K562 (cell line): Measurements from ENCODE around the gene EAF1. TPM values are rescaled to one million over a fixed set of nuclear protein-coding genes. Genes with fewer than 3 reads are reported as not detected.

Experiments used
- ATAC-seq: fragments of 200-7000 bp; cut with Tn5 transposase; 3 replicates; pipeline ENCODE4 v1.9.1; 2020; ENCODE audit warnings: moderate library complexity
- BruUV-seq: library from RNA; stranded (reverse); fragments of 400-500 nt; replicated peaks from 2 replicates; lab custom pipeline; 2021; lab: Mats Ljungman, UMichigan
- CTCF ChIA-PET: fragments of 300-600 bp; formaldehyde crosslinking; extraction: SDS; loops from one replicate; lab custom pipeline; 2021; ENCODE audit warnings: low intra/inter-chr PET ratio; lab: Yijun Ruan, JAX
- POLR2A ChIA-PET: fragments of 300-600, 350-650 bp; sonication (Branson Sonifier 250); formaldehyde crosslinking; extraction: SDS; loops from one replicate; lab custom pipeline; 2021; ENCODE audit warnings: antibody characterized with exemption, inconsistent platforms; lab: Yijun Ruan, JAX
- DNase-seq, 4 experiments: peaks; one replicate each; pipeline versions ENCODE4 v3.0.0 to v3.0.0-alpha.2; 2011 to 2018; ENCODE audit warnings: low spot score in 3 of 4, mixed read lengths in 3 of 4; ENCODE audit errors: extremely low read depth in 1 of 4
- FAIRE-seq: peaks from 2 replicates; lab custom pipeline; 2011; peaks lifted over from hg19 to GRCh38; lab: Jason Lieb, UNC
- H2AFZ ChIP-seq: 2 replicates; pipeline ENCODE4 v1.6.0; 2011; ENCODE audit warnings: low read depth, low read length, control low read depth, inconsistent platforms
- H3K27ac ChIP-seq: fragments of 200-600 bp; 3 replicates; pipeline ENCODE4 v1.8.0; 2011; ENCODE audit warnings: low read depth, mild to moderate bottlenecking, control low read depth, inconsistent platforms, low read length, moderate library complexity, mixed read lengths; ENCODE audit errors: extremely low read depth
- H3K27me3 ChIP-seq, 2 experiments: fragments of 300-600 bp in 1 of 2; 2 replicates in 1 of 2; 3 replicates in 1 of 2; pipeline versions ENCODE4 v1.6.0 to v1.8.0; 2011; ENCODE audit warnings: inconsistent platforms in 2 of 2, low read length in 2 of 2, mild to moderate bottlenecking in 1 of 2, mixed read lengths in 1 of 2, moderate library complexity in 1 of 2; ENCODE audit not compliant: control insufficient read depth in 2 of 2, insufficient read depth in 2 of 2
- H3K36me3 ChIP-seq: fragments of 300-600 bp; 3 replicates; pipeline ENCODE4 v1.8.0; 2011; ENCODE audit warnings: mild to moderate bottlenecking, low read length, inconsistent platforms; ENCODE audit not compliant: control insufficient read depth, insufficient read depth
- H3K4me1 ChIP-seq, 2 experiments: fragments of 200-600 bp in 1 of 2; replicated peaks in 1 of 2; 2 replicates in 1 of 2; 3 replicates in 1 of 2; pipeline versions ENCODE4 v1.5.1 to v1.8.0; 2011; ENCODE audit warnings: inconsistent platforms in 2 of 2, low read length in 2 of 2, mild to moderate bottlenecking in 1 of 2, mixed read lengths in 1 of 2, moderate library complexity in 1 of 2; ENCODE audit not compliant: control insufficient read depth in 2 of 2, insufficient read depth in 2 of 2
- H3K4me2 ChIP-seq: 2 replicates; pipeline ENCODE4 v1.6.1; 2011; ENCODE audit warnings: low read length, control low read depth, inconsistent platforms, mixed read lengths; ENCODE audit not compliant: insufficient read depth
- H3K4me3 ChIP-seq: fragments of 200-600 bp; sonication (generic), shearing (Covaris generic); 2 replicates; pipeline ENCODE4 v1.5.1; 2016; ENCODE audit warnings: control low read depth, inconsistent platforms
- H3K79me2 ChIP-seq: fragments of 200-600 bp; 3 replicates; pipeline ENCODE4 v1.8.0; 2011; ENCODE audit warnings: low read length, inconsistent platforms; ENCODE audit not compliant: control insufficient read depth, insufficient read depth
- H3K9ac ChIP-seq, 2 experiments: 2 replicates each; pipeline versions ENCODE4 v1.6.0 to v1.6.1; 2011; ENCODE audit warnings: low read depth in 2 of 2, low read length in 2 of 2, control low read depth in 1 of 2, inconsistent platforms in 1 of 2, mild to moderate bottlenecking in 1 of 2, mixed read lengths in 1 of 2; ENCODE audit not compliant: insufficient read depth in 1 of 2
- H3K9me1 ChIP-seq: one replicate; pipeline ENCODE4 v1.6.0; 2011; ENCODE audit warnings: inconsistent platforms, mild to moderate bottlenecking, low read length, moderate library complexity; ENCODE audit not compliant: control insufficient read depth, insufficient read depth
- H3K9me3 ChIP-seq: replicated peaks from 2 replicates; pipeline ENCODE4 v1.5.1; 2011; ENCODE audit warnings: low read depth, low read length, inconsistent platforms; ENCODE audit not compliant: control insufficient read depth, insufficient read depth
- H4K20me1 ChIP-seq: replicated peaks from 2 replicates; pipeline ENCODE4 v1.6.1; 2011; ENCODE audit warnings: low read length, inconsistent platforms, mixed read lengths; ENCODE audit not compliant: control insufficient read depth, insufficient read depth
- FOSL1 ChIP-seq: fragments of 200-800 bp; sonication (Bioruptor generic); conservative IDR thresholded peaks from 2 replicates; pipeline ENCODE4 v1.6.1; 2016; ENCODE audit warnings: missing genetic modification characterization, missing compliant biosample characterization
- PCBP1 ChIP-seq: fragments of 200-400 bp; formaldehyde crosslinking; IDR thresholded peaks from 2 replicates; pipeline ENCODE4 v1.6.1; 2018; ENCODE audit warnings: mild to moderate bottlenecking, low read depth, low read length; ENCODE audit not compliant: poor library complexity, severe bottlenecking
- SMARCB1 ChIP-seq: IDR thresholded peaks from 2 replicates; pipeline ENCODE4 v1.6.1; 2011; ENCODE audit warnings: improper control_type of control experiment, low read depth; ENCODE audit not compliant: insufficient read length
- SMARCE1 ChIP-seq: fragments of 450-650 bp; IDR thresholded peaks from 2 replicates; pipeline ENCODE4 v1.7.1; 2016; ENCODE audit warnings: mild to moderate bottlenecking
- SRSF7 ChIP-seq: fragments of 200-400 bp; formaldehyde crosslinking; optimal IDR thresholded peaks from 2 replicates; pipeline ENCODE3; 2017; ENCODE audit warnings: mild to moderate bottlenecking, low read depth, low read length
- ZNF354B ChIP-seq: fragments of 250-450 bp; sonication (Bioruptor Pico); IDR thresholded peaks from 2 replicates; pipeline ENCODE4 v1.4.0; 2020
- ZNF766 ChIP-seq: fragments of 200-800 bp; sonication (Bioruptor generic); conservative IDR thresholded peaks from 2 replicates; pipeline ENCODE4 v1.6.1; 2016; ENCODE audit warnings: missing genetic modification characterization, missing compliant biosample characterization
- ZNF778 ChIP-seq: fragments of 450-650 bp; formaldehyde crosslinking; IDR thresholded peaks from 2 replicates; pipeline ENCODE4 v1.4.0; 2020; ENCODE audit warnings: mild to moderate bottlenecking, moderate library complexity
- ZSCAN32 ChIP-seq: fragments of 450-650 bp; formaldehyde crosslinking; IDR thresholded peaks from 2 replicates; pipeline ENCODE4 v1.4.0; 2020; ENCODE audit warnings: mild to moderate bottlenecking, moderate library complexity
- WGBS: fragments of 100-300 bp; shearing (Covaris generic); methylation state at CpG from one replicate; pipeline ENCODE4 v1.1.6; 2016; ENCODE audit warnings: low coverage, mixed read lengths; ENCODE audit not compliant: insufficient coverage; ENCODE audit errors: missing lambda C conversion rate; 5-methylcytosine and 5-hydroxymethylcytosine counted together
- in situ Hi-C: fragments of 300-500 bp; cut with MboI; formaldehyde crosslinking; loops from 4 replicates; pipeline ENCODE4 v1.15.0; 2018; ENCODE audit warnings: inconsistent platforms, mixed read lengths
- intact Hi-C: fragments of 100-400 bp; cut with micrococcal nuclease; formaldehyde crosslinking; loops from 2 replicates; pipeline ENCODE4 v1.14.2; 2022
- polyA plus RNA-seq, 8 experiments: library from polyadenylated mRNA; depleted of rRNA in 4 of 8; stranded (reverse) in 5 of 8; unstranded in 3 of 8; fragments of >200 nt; fragmentation: Nextera tagmentation in 2 of 8; fragmentation: Illumina TruSeq in 1 of 8; extraction: Ambion mirVana in 2 of 8; extraction: Trizol in 1 of 8; gene quantifications; 2 replicates each; pipeline versions ENCODE4 v1.2.1 to v1.2.3, GENCODE V29; 2011 to 2014; ENCODE audit warnings: inconsistent platforms in 1 of 8, missing spikeins in 1 of 8
- total RNA-seq, 7 experiments: library from RNA; depleted of rRNA in 6 of 7; stranded (reverse); fragments of >200 nt in 6 of 7; fragmentation: Illumina TruSeq in 2 of 7; extraction: Trizol in 2 of 7; gene quantifications; 2 replicates each; pipeline versions ENCODE4 v1.2.1 to v1.2.3, GENCODE V29; 2011 to 2021; ENCODE audit warnings: low replicate concordance in 1 of 7
- TF ChIP-seq, protein P1 (sequence below), 2 experiments: IDR thresholded peaks in 1 of 2; conservative IDR thresholded peaks in 1 of 2; 2 replicates each; pipeline ENCODE4 v1.6.1; 2016; ENCODE audit warnings: low read depth in 2 of 2, mild to moderate bottlenecking in 1 of 2, missing compliant biosample characterization in 1 of 2, missing genetic modification characterization in 1 of 2, moderate library complexity in 1 of 2
- TF ChIP-seq, protein P2 (sequence below): fragments of 450-650 bp; IDR thresholded peaks from 2 replicates; pipeline ENCODE4 v1.6.1; 2018; ENCODE audit warnings: mild to moderate bottlenecking, low read depth; ENCODE audit not compliant: partially characterized antibody
- TF ChIP-seq, protein P3 (sequence below): sonication (generic); formaldehyde crosslinking; IDR thresholded peaks from 2 replicates; pipeline ENCODE4 v1.8.1; 2023; ENCODE audit warnings: mild to moderate bottlenecking, missing genetic modification reagents, moderate library complexity

The EAF1 gene
- total and polyA plus RNA-seq, 9 of the 15 experiments (the other 6 are each of a cell fraction or from before 2014, with no cell fraction given): 7.0 to 26.8 (median 20.4) TPM

DNA sequence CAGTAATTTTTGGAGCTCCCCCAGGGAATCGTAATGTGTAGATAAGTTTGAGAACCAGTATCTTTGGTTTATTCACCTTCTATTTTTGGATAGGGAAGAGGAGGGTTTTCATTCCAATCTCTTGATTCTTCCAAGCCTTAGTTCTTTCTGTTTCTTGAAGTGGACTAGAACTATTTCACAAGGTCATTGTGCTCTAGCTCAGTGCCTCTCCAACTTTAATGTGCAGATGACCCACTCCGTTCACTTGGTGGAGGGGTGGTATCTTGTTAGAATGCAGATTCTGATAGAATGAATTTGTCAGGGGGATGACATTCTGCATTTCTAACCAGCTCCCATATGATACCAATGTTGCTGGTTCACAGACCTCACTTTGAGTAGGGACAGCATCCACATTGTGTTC lies 58.6 kb downstream of the EAF1 start:
- CTCF ChIA-PET: no interaction called here
- in situ Hi-C loops: no loop called here
- Histone ChIP-seq H3K4me3 (no peak overlapping the region), H3K9me3 (no peaks in the 10 kb centered on the region), H3K27ac (no peak overlapping the region), H4K20me1 (no peaks in the 10 kb centered on the region), H3K36me3 (no peaks in the 10 kb centered on the region), H3K79me2 (no peaks in the 10 kb centered on the region), H3K4me1 (no peaks in the 10 kb centered on the region), H3K27me3 (peaks cover 18 to 35% of the 10 kb centered on the region in 2 experiments), H3K9ac (no peak overlapping the region), H2AFZ (no peak overlapping the region), H3K4me2 (no peak overlapping the region), H3K9me1 (no peaks in the 10 kb centered on the region)
- POLR2A ChIA-PET: no interaction called here
- FAIRE-seq: no peak
- ATAC-seq: no peak
- no peak for DNase-seq
- intact Hi-C loops: no loop called here
- 3% methylated on average over 2 of the region's 2 CpGs for WGBS
- TF ChIP-seq ZSCAN32: no peak
- TF ChIP-seq SMARCB1: no peak
- TF ChIP-seq ZNF354B (CRISPR knock-in tag): no peak
- TF ChIP-seq ZNF766: no peak
- no peak for TF ChIP-seq SMARCE1
- TF ChIP-seq, protein P1, sequence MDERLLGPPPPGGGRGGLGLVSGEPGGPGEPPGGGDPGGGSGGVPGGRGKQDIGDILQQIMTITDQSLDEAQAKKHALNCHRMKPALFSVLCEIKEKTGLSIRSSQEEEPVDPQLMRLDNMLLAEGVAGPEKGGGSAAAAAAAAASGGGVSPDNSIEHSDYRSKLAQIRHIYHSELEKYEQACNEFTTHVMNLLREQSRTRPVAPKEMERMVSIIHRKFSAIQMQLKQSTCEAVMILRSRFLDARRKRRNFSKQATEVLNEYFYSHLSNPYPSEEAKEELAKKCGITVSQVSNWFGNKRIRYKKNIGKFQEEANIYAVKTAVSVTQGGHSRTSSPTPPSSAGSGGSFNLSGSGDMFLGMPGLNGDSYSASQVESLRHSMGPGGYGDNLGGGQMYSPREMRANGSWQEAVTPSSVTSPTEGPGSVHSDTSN (CRISPR knock-in tag; IDR thresholded peaks at IDR 0.05; ENCODE audit: low read depth): no peak
- TF ChIP-seq, protein P1 (tag; conservative IDR thresholded peaks at IDR 0.05; ENCODE audit: low read depth): no peak
- TF ChIP-seq, protein P2, sequence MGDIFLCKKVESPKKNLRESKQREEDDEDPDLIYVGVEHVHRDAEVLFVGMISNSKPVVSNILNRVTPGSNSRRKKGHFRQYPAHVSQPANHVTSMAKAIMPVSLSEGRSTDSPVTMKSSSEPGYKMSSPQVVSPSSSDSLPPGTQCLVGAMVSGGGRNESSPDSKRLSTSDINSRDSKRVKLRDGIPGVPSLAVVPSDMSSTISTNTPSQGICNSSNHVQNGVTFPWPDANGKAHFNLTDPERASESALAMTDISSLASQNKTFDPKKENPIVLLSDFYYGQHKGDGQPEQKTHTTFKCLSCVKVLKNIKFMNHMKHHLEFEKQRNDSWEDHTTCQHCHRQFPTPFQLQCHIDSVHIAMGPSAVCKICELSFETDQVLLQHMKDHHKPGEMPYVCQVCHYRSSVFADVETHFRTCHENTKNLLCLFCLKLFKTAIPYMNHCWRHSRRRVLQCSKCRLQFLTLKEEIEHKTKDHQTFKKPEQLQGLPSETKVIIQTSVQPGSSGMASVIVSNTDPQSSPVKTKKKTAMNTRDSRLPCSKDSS: no peak
- TF ChIP-seq PCBP1: no peak
- TF ChIP-seq ZNF778 (CRISPR knock-in tag): no peak
- TF ChIP-seq, protein P3, sequence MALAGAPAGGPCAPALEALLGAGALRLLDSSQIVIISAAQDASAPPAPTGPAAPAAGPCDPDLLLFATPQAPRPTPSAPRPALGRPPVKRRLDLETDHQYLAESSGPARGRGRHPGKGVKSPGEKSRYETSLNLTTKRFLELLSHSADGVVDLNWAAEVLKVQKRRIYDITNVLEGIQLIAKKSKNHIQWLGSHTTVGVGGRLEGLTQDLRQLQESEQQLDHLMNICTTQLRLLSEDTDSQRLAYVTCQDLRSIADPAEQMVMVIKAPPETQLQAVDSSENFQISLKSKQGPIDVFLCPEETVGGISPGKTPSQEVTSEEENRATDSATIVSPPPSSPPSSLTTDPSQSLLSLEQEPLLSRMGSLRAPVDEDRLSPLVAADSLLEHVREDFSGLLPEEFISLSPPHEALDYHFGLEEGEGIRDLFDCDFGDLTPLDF (CRISPR knock-in tag): no peak
- TF ChIP-seq FOSL1 (tag): no peak
- TF ChIP-seq SRSF7: no peak
- BruUV-seq: no TSS peak
